NCI-H345 treated with DMSO at 0.1 percent for 48 hours (cell line): Measurements from ENCODE around the gene MARS2.
"Not testable (repeated sequence)": the region's sequence is repeated elsewhere in the genome, so short reads cannot be mapped to it uniquely, and the experiment has no call there.

ENCODE experiments used
- DNase-seq: peaks from one replicate; lab custom pipeline; 2025; ENCODE audit not compliant: unreplicated experiment; lab: John Stamatoyannopoulos, UW

MARS2 gene

DNA sequence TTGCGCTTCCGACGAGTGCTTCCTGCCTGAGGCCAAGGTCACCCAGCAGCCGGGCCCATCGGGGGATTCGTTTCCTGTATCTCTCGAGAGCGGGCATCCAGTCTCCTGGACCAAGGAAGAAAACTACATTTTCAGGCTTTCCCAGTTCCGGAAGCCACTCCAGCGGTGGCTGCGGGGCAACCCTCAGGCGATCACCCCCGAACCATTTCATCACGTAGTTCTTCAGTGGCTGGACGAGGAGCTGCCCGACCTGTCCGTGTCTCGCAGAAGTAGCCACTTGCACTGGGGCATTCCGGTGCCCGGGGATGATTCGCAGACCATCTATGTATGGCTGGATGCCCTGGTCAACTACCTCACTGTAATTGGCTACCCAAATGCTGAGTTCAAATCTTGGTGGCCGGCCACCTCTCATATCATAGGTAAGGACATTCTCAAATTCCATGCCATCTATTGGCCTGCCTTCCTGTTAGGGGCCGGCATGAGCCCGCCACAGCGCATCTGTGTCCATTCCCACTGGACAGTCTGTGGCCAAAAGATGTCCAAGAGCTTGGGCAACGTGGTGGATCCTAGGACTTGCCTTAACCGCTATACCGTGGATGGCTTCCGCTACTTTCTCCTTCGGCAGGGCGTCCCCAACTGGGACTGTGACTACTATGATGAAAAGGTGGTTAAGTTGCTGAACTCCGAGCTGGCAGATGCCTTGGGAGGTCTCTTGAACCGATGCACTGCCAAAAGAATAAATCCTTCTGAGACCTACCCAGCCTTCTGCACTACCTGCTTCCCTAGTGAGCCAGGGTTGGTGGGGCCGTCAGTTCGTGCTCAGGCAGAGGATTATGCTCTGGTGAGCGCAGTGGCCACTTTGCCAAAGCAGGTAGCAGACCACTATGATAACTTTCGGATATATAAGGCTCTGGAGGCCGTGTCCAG lies 1.0 kb downstream of the MARS2 start:
- DNase-seq: peak; percentile 6

DNA sequence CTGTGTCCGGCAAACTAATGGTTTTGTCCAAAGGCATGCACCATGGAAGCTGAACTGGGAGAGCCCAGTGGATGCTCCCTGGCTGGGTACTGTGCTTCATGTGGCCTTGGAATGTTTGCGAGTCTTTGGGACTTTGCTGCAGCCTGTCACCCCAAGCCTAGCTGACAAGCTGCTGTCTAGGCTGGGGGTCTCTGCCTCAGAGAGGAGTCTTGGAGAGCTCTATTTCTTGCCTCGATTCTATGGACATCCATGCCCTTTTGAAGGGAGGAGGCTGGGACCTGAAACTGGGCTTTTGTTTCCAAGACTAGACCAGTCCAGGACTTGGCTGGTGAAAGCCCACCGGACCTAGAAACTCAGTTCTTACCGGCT lies 1.7 kb downstream of the MARS2 start:
- no peak for DNase-seq

DNA sequence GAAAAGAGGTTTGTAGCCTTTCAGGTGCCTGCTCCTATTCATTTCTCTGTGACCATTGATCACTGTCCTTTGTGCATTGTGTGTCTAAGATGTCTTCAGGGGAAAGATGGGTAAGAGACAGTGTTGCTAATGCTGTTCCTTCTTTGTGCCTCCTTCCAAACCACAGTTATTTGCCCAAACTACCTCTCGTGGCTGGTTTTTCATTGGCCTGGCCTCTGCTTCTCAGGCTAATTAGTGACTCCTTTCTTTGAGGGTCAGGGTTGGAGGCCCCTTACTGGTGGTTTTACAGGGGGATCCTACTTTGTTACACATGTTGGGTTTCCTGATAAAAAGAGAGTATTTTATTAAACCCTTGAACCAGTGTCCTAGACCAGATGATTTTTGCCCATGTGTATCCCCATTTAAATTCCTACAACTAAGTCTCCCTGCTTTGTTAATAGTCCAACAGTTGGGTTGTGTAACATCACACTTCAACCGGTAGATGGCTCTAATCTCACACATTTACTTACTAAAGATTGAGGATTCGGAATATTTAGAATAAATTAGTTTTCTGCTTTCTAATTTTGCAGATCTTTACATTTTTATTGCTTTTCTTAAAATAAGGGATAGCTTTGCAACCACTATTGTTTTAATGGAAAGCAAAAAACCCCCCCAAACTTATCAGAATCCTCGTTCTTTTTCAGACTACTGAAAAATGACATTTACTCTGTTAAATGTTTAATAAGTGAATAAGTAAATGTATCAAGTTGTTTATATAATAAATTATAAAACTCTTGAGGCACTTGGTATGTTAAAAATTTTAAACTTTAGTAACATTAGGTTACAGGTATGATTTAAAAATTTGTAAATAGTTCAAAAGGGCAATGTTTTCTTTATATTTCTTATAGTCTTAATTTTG lies 2.4 kb downstream of the MARS2 start:
- peak; percentile 5 for DNase-seq

- no peak for DNase-seq
Measured at GRCh38 chr2:197708331-197708730, 3.2 kb downstream of the MARS2 start.

DNA sequence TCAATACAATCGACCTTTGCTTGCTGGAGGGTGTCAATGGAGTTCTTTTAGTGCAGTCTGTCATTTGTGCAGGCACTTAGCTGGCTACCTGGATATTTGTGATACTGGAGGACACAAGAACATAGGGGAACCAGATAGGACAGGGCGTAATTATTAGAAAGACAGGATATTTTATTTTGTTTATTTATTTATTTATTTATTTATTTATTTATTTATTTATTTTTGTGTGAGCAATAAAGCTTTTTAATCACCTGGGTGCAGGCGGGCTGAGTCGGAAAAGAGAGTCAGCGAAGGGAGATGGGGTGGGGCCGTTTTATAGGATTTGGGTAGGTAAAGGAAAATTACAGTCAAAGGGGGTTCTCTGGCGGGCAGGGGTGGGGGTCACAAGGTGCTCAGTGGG lies 4.0 kb downstream of the MARS2 start:
- not testable (repeated sequence) for DNase-seq

- no peak for DNase-seq
Measured at GRCh38 chr2:197710424-197711042, 5.4 kb downstream of the MARS2 start.

GRCh38 chr2:197711578-197711977 lies 6.4 kb downstream of the MARS2 start:
- no peak for DNase-seq

DNA sequence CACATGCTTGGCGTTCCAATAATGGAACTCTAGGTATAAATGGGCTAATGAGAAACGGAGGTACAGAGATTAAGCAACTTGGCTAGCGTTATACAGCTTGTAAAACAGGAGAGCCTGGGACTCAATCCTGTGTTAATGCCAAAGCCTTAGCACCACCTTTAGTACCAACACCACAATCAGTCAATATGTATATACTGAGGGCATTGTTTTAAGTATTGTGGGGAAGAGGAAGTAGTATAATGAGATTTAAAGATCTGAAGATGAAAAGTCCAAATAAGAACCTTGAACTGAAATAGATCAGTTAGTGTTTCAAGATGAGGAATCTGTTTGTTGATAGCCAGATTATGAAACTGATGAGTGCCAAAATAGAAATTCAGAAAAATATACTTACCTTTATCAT lies 8.1 kb downstream of the MARS2 start:
- no peak for DNase-seq

DNA sequence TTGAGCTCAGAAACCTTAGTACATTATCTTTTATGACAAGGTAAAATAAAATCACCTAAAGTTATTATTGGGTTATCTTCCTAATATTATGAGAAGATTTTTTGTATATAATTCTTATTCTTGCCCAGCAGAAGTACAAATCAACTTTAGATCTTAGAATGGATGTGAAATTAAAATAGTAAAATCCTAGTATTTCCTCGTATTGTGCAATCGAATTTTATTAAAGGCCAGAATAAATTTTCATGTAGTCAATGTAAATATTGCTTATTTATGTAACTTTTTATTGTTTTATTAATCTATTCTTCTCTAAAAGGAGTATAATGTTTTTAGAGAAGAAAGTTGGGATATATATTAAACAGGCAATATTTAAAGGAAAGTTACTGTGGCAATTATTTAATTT lies 12.7 kb downstream of the MARS2 start:
- DNase-seq: no peak

GRCh38 chr2:197727011-197727410 lies 21.8 kb downstream of the MARS2 start:
- DNase-seq: no peak

DNA sequence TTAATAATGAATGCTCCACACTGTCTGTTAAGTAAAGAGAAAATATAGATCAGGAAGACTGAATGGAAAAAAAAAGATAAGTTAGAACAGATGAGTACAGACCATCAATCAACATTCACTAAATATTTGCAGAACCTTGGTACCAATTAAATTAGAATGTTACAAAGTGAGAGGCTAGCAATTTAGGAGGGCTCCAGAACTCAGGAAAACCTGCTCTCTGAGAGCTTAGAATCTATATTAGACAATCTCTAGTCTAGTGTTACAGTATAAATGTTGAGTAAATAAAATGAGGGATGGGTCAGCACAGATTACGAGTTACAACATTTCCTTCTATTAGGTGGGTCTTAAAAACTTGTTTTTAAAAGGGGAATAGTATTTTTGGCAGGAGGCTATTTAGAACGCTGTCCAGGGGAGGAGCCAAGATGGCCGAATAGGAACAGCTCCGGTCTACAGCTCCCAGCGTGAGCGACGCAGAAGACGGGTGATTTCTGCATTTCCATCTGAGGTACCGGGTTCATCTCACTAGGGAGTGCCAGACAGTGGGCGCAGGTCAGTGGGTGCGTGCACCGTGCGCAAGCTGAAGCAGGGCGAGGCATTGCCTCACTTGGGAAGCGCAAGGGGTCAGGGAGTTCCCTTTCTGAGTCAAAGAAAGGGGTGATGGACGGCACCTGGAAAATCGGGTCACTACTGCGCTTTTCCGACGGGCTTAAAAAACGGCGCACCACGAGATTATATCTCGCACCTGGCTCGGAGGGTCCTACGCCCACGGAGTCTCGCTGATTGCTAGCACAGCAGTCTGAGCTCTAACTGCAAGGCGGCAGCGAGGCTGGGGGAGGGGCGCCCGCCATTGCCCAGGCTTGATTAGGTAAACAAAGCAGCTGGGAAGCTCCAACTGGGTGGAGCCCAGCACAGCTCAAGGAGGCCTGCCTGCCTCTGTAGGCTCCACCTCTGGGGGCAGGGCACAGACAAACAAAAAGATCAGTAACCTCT lies 23.7 kb downstream of the MARS2 start:
- DNase-seq: not testable (repeated sequence)

GRCh38 chr2:197740200-197740599 lies 35.0 kb downstream of the MARS2 start:
- no peak for DNase-seq
